GM04503 (cell line): ENCODE measurements around the gene MRPL50.

Experiments
- DNase-seq: peaks from one replicate; pipeline ENCODE4 v3.0.0-alpha.2; 2012; ENCODE audit warnings: low read depth

Gene MRPL50

DNA sequence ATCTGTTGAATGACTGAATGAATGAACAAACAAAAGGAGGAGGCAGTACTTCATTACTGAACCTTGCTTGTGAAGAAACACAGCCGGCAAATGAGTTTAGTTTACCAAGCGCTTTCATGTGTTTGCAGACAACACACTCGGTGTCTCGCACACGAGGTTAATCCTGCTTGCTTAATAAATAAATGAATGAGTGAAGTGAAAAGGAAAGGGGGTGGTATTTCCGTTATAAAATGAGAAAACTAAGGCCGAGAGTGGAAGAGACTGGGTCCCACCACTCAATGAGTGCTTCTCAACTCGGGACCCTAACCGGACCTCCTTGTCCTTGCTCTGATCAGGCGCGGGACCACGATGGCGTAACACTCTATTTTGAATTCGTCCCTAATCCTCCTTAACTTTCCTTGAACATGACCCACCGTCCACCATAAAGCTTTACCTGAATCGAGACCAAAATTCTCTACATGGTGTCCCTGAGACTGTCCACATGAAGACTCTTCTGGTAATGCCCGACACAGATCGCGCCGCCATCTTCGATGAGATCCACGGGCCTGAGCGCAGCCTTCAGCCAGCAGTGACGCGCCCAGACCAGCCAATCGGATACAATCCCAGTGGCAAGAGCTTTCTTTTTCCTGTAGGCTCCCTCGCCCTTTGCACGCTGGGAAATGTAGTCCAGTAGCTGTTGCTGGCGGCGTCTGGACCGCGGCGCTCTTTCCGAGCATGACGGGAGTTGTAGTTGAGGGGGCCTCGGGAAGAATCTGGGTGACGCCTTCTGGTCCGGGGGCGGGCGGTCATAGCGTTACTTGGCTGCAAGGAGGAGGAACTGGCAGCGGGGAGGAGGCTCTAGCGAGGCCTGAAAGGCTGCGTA is at the start of gene MRPL50, which contains the start of gene ZNF189:
Gene MRPL50 (minus strand): TSS at position 551 of the 862 bp plus-strand sequence. CDS start 26 bp downstream, at position 525.
Gene ZNF189 (plus strand): TSS at position 784 of the 862 bp plus-strand sequence. CDS start 306 bp downstream, outside the sequence.
- peak; percentile 97 for DNase-seq

DNA sequence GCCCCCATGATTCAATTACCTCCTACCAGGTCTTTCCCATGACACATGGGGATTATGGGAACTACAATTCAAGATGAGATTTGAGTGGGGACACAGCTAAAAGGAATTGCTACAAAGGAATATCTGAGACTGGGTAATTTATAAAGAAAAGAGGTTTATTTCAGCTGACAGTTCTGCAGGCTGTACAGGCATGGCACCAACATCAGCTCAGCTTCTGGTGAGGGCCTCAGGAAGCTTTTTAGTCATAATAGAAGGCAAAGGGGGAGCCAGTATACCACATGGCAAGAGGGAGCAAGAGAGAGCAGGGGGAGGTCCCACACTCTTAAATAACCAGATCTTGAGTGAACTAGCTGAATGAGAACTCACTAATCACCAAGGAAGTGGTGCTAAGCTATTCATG is 48.3 kb upstream of the MRPL50 start:
- no peak for DNase-seq

DNA sequence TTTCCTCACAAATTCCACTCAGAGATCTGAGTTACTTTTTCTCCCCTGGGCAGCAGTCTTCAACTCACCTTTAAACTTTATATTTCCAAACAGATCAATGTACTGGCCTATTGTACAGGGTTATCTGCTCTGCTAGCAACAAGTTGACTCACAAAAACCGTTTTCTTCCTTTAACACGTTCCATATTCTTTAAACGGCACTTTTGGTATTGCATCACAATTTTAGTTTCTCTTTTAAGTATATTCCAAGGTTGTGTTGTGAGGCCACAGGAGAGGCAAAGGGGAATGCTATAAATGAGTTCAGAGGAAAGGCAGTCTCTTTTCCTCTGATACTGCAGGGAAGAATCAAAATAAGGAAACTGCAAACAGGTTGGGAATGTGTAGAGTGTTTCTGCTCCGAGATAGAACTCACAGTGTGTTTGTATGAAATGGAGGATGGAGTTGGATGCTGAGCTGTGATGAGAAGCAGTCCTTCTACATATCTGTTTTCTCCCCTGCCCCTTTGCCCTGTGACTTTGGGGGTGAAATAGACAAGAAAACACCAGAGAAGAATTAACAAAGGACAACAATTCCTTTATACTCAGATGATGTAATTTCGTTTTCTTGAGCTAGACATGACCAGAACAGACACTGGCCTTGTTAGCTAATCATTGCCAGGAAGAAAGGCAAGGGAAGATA is 47.1 kb upstream of the MRPL50 start:
- no peak for DNase-seq

DNA sequence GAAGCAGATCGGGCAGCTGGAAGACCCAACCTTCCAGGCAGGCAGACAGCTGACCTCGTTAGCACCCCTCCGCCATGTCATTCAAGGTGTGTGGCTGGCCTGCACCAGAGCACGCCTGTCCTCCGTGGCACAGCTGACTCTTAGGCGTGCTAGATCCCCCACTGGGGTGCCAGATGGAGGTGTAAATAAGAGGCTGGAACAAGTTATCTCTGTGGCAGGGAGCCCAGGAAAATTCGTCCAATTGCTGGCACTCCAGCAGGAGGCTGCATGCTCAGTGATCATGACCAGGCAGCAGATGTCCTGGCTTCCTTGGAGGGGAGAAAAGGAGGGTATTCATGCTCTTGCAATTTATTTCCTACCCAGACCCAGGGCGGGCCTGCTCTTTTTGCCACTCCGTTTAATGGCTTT is 45.0 kb upstream of the MRPL50 start:
- no peak for DNase-seq

DNA sequence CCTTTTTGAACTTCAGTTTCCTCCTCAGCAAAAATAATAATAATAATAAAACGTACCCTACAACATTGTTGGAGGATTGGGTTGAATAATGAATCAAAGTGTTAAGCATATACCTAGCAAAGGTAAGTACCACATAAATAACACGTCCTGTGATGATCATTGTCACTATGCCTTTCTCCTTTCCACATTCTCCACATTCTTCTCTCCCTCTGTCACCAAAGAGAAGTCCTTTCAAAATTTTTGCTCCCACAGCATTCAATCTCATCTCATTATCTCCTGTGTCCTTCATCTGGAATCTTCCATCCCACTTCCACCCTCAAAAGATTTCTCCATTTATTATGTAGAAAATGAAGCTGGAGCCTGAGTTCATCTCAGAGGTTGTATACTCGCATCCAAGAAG is 44.3 kb upstream of the MRPL50 start:
- no peak for DNase-seq

DNA sequence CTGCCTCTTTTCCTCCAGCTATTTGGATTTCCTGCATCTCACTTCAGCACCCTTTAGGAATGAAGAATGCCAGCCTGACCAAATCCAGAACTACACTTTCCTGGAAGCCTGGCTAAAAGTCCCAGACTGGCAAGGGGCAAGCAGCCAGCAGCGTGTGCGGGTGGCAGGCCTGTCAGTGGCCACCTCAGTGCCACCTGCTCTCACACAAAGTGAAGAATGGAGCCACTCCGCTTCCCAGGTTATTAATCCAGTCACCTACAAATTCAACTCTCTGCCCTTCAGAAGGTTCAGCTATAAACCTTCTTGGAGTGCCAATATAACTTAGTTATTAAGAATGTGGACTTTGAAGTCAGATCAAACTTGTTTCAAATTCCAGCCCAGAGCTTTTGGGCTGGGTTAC is 43.9 kb upstream of the MRPL50 start:
- no peak for DNase-seq

DNA sequence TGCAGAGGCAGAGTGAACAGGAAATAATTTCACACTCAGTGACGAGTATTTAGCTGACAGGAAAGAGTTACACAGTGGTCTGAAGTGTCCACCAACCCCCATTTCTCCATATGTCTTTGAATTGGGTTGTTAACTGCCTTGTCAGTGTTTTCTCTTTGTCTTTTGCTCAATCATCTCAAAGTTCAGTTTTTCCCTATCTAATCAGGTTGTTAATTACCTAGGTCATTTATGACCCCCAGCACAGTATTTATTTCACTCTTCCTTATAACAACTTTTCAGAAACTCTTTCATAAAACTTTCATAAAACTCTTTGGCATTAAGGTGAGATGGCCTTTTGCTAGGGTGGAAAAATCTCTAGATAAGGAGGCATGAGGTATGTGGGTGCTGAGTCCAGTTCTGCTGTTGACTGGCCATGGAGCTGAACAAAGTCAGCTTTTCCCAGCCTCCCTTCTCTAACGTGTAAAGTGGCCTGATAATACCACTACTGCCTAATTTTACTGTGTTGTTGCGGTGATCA is 42.4 kb upstream of the MRPL50 start:
- no peak for DNase-seq

DNA sequence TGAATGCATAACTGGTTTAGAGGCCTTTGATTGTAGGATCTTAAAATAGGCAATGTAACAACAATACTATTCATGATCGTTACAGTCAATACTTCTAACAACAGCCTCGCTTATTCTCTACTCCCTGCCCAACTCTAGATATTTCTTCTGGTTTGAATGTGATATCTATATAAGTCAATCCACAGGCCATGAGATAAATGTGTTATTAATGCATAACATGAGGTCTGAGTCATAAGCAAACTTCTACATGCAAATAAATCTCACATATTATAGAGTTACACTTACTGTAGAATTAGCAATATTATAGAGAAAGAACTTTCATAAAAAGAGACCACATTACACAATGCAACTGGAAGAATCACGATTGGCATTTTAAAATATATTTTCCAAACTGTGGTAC is 40.1 kb upstream of the MRPL50 start:
- no peak for DNase-seq

DNA sequence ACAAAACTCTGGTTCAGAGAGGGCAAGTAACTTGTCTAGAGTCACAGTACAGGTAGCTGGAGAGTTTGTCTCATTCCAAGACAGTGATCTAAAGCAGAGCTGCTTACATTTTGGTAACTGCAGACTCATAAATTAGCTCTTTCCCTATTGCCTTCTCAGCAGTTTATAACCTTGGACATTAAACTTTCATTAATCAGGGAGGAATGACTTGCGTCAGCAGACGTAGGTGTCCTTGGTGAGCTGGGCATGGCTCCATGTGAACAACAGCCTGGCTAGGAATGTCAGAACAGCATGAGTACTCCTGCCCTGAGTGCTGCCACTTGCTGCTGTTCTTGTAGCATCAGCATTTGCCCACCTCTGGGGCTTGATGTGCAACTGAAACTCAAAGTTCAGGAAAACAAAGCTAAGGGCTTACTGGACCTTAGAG is 39.4 kb upstream of the MRPL50 start:
- DNase-seq, result no peak

DNA sequence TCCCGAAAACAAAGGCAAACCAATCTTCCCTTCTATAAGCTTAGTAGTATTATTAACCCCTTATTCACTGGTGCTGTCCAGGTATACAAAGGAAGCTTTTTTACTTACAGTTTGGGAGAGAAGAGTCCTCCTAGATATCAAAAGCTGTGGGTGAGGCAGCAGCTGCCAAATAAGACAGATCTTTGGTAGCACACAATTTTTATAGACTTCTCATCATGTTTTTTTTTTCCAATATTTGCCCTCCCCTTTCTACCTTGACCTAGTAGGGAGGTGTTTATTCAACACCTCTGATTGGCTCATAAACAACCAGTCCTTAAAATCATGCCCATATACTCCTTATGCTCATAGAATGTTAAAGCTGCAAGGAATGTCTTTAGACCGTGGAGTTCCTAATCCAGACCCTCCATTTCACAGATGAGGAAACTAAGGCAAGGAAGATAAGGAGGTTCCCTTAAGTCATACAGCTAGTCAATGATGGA is 37.2 kb upstream of the MRPL50 start, which contains the start of gene ALDOB:
Gene ALDOB (minus strand): TSS at position 174 of the 479 bp plus-strand sequence. CDS start 4,887 bp downstream, outside the sequence.
- no peak for DNase-seq

DNA sequence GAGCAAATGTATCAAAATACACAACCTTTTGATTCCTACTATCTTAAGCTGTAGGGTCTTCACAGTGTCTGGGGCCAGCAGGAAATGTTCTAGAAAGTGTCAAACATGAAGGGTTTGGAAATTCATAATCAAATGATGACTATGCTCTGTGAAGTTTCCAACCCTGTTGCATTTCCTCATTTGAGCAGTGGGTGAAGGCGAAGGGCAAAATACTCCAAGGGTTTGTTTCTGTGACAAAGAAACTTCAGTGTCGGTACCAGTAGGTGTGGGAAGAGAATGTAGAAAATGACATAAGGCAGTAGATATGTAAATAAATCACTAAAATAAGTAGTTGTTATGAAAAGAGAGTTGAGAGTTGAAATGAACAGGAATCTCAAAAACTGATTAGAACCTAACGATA is 36.6 kb upstream of the MRPL50 start:
- no peak for DNase-seq

DNA sequence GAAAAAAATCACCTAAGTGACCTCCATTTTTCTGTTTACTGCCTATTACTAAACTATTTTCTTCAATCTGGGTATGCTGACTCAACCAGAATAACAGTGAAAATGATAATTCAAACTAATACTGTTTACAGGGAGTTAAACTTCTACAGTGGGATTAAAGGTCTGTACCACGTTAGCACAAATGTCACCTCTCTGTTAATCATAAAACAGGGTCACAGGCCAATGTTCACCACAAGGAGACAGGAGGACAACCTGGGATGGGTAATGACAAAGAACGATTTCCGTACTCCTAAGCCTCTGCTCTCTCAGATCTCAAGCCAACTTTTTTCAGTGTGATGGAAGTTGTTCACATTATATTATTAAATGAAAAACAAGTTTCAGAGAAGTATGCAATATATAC is 34.8 kb upstream of the MRPL50 start:
- no peak for DNase-seq

DNA sequence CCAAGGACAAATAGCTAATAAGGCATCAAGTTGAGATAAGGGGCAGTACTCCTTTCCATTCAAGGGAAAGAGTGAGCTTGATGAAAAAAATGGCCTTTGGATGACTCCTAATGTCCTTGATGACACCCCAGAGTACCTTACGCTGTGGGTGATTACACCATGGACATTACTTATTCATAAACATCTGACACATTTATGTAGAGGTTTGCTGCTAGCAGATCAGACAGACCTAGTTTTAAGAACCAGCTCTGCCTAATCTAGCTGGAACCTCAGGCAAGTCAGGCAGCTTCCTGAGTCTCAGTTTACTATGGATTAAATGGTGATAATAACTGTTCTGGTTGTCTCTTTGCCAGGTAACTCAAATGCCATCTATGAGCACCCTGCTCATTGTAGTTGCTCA is 34.3 kb upstream of the MRPL50 start:
- DNase-seq, result no peak

DNA sequence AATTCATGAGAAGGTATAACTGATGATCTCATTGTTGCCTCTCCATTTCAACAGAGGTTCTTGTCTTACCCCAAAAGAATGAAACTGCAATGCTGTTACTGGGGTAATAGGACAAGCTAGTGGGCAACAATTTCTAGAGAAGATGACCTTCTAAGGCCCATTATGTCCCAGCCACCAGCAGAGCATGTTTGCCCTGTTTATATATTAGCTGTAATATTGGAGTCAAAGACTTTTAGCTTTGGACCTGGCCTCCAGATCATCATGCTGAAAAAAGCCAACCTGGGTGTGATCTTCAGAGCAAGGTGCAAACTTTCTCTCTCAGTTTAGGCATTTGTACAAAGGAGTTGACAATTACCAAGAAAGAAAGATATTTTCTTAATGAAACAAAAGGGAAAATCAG is 33.8 kb upstream of the MRPL50 start:
- no peak for DNase-seq

DNA sequence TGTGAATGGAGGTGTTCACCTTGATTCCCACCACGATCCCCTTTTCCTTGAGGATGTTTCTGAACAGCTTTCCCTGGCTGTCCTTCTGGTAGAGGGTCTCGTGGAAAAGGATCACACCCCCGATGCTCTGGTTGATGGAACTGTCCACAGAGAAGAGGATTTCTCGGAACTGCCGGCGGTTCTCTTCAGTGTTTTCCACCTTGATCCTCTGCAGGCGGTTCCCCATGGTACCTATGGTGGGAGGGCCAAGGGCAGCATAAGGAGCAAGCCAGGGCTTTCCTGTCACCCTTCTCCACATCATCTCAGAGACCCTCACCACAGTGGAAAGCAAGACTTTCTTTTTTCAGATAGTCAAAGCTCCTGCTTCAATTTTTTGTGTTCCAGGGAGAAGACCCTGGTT is 31.3 kb upstream of the MRPL50 start:
- no peak for DNase-seq

DNA sequence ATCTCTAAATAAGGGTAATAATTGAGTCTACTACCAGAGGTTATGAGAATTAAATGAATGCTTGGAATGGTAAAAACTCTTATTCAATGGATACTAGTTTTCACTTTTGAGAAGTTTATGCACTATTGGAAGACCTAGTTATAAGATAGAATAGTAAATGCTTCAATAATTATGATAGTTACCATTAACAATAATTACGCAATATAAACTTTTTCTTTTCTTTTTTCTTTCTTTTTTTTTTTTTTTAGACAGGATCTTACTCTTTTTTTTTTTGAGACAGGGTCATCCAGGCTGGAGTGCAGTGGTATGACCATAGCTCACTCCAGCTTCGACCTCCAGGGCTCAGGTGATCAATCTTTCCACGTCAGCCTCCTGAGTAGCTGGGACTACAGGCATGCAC is 30.5 kb upstream of the MRPL50 start:
- no peak for DNase-seq

DNA sequence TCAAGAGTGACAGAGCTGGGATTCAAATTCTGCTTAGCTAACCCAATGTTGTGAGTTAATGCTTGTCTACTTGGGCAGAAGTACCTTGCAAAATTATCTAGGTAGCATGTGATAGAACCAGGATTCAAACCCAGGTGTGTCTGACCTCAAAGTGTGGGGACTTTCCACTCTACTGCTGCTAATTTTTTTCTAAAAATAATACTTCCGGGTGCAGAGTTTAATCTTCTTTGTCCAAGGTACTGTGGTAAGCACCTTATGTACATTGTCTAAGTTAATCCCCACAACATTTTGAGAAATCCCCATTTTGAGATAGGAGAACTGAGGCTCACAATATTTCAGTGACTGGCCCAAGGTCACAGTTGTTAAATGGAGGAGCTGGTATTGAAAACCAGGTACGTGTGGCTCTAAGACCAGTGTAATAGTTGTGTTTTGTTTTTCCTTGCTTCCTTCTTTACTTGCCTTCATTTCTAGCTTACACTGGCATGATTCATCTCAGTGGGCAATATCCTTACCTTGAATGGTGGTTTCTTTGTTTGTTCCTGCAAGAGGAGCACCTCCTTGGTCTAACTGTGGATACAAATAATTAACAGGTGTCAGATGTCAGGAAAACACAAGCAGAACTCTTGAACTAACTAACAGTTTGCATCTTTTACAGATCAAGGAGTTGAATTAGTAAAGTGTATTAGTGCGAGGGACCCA is 29.7 kb upstream of the MRPL50 start:
- DNase-seq, result no peak

DNA sequence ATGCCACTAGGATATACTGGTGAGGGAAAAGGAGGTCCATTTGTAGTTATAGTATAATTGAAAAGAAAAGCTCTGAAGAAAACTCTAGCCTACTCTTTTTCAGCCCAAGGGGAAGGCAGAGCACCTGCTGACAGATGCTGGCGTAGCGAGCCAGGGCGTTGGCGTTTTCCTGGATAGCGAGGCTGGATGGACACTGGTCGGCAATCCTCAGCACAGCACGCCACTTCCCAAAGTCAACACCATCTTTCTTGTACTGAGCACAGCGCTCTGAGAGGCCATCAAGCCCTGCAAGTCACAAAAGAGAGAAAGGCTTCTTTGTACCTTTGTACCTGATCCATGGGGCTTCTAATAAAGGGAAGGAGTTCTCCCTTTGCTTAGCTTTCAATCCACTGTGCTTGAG is 28.9 kb upstream of the MRPL50 start:
- no peak for DNase-seq

DNA sequence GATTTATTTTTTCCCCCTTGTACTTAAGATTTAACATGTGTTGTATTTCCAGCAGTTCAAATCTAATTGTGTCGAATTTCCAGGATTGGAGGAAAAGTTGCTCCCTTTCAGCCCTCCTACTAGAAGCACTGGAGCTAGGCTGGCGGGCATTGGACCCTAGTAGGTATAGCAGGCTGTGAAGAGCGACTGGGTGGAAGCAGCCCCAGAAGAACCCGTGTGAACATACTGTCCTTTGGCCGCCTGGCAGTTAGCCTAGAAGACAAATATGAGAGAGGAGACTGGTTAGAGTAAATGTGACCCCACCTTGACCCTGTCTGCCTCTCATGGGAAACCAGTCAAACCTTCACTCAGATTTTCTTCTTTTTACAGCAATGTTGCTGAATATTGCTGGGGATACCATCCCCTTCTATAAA is 23.2 kb upstream of the MRPL50 start:
- no peak for DNase-seq

DNA sequence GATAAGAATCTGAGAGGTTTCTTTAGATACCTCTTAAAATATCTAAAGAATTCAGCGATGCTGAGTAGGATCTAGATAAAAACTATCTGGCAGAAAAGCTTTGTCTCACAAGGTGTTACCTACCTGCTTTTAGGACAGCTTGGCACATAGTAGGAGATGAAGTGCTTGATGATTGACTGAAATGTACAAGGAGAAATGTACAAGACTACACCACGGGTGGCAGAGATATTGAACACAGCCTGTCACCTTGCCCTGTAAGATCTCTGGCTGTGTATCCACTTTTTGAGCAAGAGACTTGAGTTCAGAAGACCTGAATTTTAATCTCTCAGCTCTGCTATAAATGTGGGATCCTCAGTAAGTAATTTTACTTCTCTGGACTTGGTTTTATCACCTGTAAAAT is 21.4 kb upstream of the MRPL50 start:
- DNase-seq, result no peak

DNA sequence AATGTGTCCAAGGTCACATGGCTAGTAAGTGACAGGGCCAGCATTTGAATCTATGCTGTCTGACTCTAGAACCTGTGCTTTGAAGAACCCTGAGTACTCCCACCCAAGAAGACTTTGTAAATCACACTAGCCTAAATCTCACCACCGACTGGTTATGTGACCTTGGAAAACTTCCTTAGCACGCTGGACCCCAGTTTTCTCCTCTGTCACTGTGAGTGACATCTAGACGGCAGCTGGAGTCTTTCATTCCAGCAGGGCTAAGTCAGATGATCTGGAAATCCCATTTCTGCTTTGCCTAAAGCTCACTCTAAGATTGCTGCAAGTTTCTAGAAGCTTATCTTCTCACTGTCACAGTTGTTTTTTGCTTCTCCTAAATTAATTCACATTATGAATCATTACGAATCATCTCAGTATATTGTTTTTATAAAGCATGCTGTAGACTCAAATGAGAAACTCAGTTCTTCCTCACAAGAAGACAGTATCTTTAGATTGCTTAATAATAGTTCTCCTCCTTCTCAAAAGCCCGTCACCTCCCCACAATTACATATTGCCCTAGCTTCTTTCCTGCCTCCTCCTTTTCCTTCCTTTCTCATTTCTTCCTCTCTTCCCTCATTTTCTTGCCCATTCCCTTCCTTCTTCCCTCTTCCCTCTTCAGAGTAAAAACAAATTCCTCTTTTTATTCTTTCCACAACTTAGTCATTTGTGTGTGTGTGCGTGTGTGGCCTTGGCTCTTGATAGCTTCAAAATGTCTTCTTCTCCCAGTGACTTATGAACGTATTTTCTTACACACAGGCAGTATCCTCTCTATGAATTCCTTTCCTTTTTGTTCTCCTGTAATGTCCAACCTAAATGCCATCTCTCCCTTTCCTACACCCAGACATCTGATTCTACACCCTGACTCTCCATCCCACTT is 20.4 kb upstream of the MRPL50 start:
- no peak for DNase-seq
